Nephron (organoid): ENCODE measurements around the gene CITED1.

Experiments used
- H3K27ac Mint-ChIP-seq, 3 experiments: 2 replicates each; pipeline ENCODE4 v1.8.0; 2020; ENCODE audit warnings: mixed read lengths in 3 of 3, mild to moderate bottlenecking in 2 of 3, moderate library complexity in 1 of 3
- H3K27me3 Mint-ChIP-seq: 2 replicates; pipeline ENCODE4 v1.8.0; 2021; ENCODE audit warnings: low read depth, mild to moderate bottlenecking, moderate library complexity, mixed read lengths
- H3K36me3 Mint-ChIP-seq: 2 replicates; pipeline ENCODE4 v1.8.0; 2020; ENCODE audit warnings: low read depth, mixed read lengths
- H3K4me1 Mint-ChIP-seq: 2 replicates; pipeline ENCODE4 v1.8.0; 2020; ENCODE audit warnings: mixed read lengths
- H3K4me3 Mint-ChIP-seq, 3 experiments: 2 replicates each; pipeline ENCODE4 v1.8.0; 2020; ENCODE audit warnings: mild to moderate bottlenecking in 3 of 3, mixed read lengths in 3 of 3, moderate library complexity in 2 of 3
- H3K9me3 Mint-ChIP-seq: 2 replicates; pipeline ENCODE4 v1.8.0; 2020; ENCODE audit warnings: mixed read lengths
- CTCF ChIP-seq, 3 experiments: fragments of 200-600 bp; sonication (generic); IDR thresholded peaks; one replicate each; pipeline ENCODE4 v1.5.0; 2021; ENCODE audit warnings: antibody characterized with exemption in 3 of 3; ENCODE audit not compliant: unreplicated experiment in 3 of 3

CITED1 gene

GRCh38 chrX:72317139-72317538, 11.4 kb upstream of the CITED1 start:
- Mint-ChIP-seq H3K27me3 (peaks cover 4% of the 10 kb centered on the region), H3K4me3 (no peak overlapping the region), H3K9me3 (peaks cover 13% of the 10 kb centered on the region), H3K36me3 (no peaks in the 10 kb centered on the region), H3K27ac (no peak overlapping the region), H3K4me1 (peaks cover 30% of the 10 kb centered on the region)
- TF ChIP-seq CTCF (IDR thresholded peaks at IDR 0.05; ENCODE audit: unreplicated experiment in 3 of 3) = no peak

- Mint-ChIP-seq H3K27ac (no peak overlapping the region), H3K27me3 (peaks cover 4% of the 10 kb centered on the region), H3K36me3 (no peaks in the 10 kb centered on the region), H3K4me1 (peaks cover 30% of the 10 kb centered on the region), H3K4me3 (no peak overlapping the region), H3K9me3 (peaks cover 13% of the 10 kb centered on the region)
- TF ChIP-seq CTCF (IDR thresholded peaks at IDR 0.05; ENCODE audit: unreplicated experiment in 3 of 3) = no peak
These were observed 10.8 kb upstream of the CITED1 start for GRCh38 chrX:72316408-72317110.

GRCh38 chrX:72314881-72315280, 9.2 kb upstream of the CITED1 start:
- TF ChIP-seq CTCF (IDR thresholded peaks at IDR 0.05; ENCODE audit: unreplicated experiment in 3 of 3) = no peak
- Mint-ChIP-seq H3K4me1 (peaks cover 30% of the 10 kb centered on the region), H3K9me3 (peaks cover 11% of the 10 kb centered on the region), H3K27me3 (peaks cover 4% of the 10 kb centered on the region), H3K36me3 (no peaks in the 10 kb centered on the region), H3K4me3 (no peak overlapping the region), H3K27ac (peak overlapping the region in 1 of 3 experiments; percentile 24)

- no peaks in the 10 kb centered on the region for H3K36me3 Mint-ChIP-seq
- H3K4me1 Mint-ChIP-seq = peaks cover 32% of the 10 kb centered on the region
- peaks cover 11% of the 10 kb centered on the region for H3K9me3 Mint-ChIP-seq
- no peak overlapping the region for H3K4me3 Mint-ChIP-seq
- no peak for TF ChIP-seq CTCF (IDR thresholded peaks at IDR 0.05; ENCODE audit: unreplicated experiment in 3 of 3)
- peaks cover 7% of the 10 kb centered on the region for H3K27me3 Mint-ChIP-seq
- peak overlapping the region in 2 of 3 experiments; percentile 24 to 27 for H3K27ac Mint-ChIP-seq
These were observed 8.3 kb upstream of the CITED1 start for GRCh38 chrX:72313707-72314641.

- Mint-ChIP-seq H3K36me3 (no peaks in the 10 kb centered on the region), H3K4me1 (peaks cover 40% of the 10 kb centered on the region), H3K27ac (no peak overlapping the region), H3K9me3 (peaks cover 7% of the 10 kb centered on the region), H3K27me3 (peaks cover 22% of the 10 kb centered on the region), H3K4me3 (no peak overlapping the region)
- no peak for TF ChIP-seq CTCF (IDR thresholded peaks at IDR 0.05; ENCODE audit: unreplicated experiment in 3 of 3)
These were observed 6.7 kb upstream of the CITED1 start for GRCh38 chrX:72312311-72312940.
